ENCODE measurements around the gene FERMT1. TPM values are rescaled to one million over a fixed set of nuclear protein-coding genes. Genes with fewer than 3 reads are reported as not detected.

The FERMT1 gene
- total RNA-seq, 1 experiment from 2014 or later: 70.8 TPM

DNA sequence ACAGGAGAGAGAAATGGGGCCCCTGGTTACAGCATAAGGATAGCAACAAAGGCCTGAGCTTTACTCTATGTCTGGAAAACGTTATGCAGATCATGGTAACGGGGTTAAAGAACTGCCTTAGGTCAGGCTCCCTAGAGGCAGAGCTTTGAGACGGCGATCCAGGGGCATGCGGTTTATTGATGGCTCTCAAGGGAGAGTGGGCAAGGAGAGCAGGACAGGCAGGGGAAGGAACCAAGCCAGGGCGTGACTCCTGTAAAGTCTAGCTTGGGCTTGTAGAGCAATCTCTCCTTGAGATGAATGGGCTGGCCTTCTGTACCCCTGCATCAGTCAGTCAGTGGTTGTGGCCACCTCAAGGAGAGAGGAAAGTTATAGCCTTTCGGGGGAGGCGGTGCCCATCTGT, 12.5 kb upstream of the FERMT1 start:
- CTCF ChIA-PET: no interaction called here
- BruUV-seq (replicated peaks): no TSS peak

DNA sequence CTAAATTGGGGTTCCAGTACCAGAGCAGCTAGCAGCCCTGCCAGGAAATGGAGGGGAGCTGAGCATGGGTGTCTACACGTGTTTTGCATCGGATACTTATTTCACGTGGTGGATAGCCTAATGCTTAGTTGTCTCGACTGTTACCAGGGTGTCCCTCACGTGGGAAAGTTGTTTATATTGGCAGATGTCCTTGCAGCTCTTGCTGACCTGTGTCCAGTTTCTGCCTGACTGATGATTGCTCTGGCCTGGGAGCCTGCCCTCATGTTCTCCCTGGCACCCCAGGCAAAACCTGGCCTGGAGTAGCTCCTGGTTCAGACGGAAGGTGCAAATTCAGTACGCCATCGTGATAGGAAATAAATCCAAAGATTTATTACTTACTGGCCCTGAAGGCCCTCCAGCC, 11.8 kb upstream of the FERMT1 start:
- intact Hi-C loops (cut with micrococcal nuclease): no loop called here
- Histone ChIP-seq H3K4me1 (ENCODE audit: insufficient read depth, low read length) (no peaks in the 10 kb centered on the region), H3K9me2 (replicated peaks; ENCODE audit: low read length) (no peaks in the 10 kb centered on the region), H3K27me3 (ENCODE audit: low read length) (peaks cover 35% of the 10 kb centered on the region), H3F3A (ENCODE audit: low read length, unreplicated experiment) (no peaks in the 10 kb centered on the region), H2AFZ (ENCODE audit: low read length) (no peak overlapping the region), H4K20me1 (ENCODE audit: low read length) (no peaks in the 10 kb centered on the region), H3K79me2 (ENCODE audit: low read length) (no peaks in the 10 kb centered on the region), H3K27ac (ENCODE audit: low read length) (no peak overlapping the region), H3K36me3 (ENCODE audit: low read depth, low read length) (no peaks in the 10 kb centered on the region), H3K4me3 (ENCODE audit: low read length) (no peak overlapping the region), H3K9me3 (ENCODE audit: low read length) (no peaks in the 10 kb centered on the region), H3K9ac (ENCODE audit: low read length) (no peak overlapping the region), H3K4me2 (ENCODE audit: low read length) (no peak overlapping the region)
- ChIA-PET CTCF (no interaction called here), POLR2A (ENCODE audit: unreplicated experiment) (no interaction called here)
- ATAC-seq (no peak), DNase-seq (no peak)
- TF ChIP-seq EZH2 (IDR thresholded peaks at IDR 0.05; ENCODE audit: low read length, unreplicated experiment) (no peak), EZH2phosphoT487 (IDR thresholded peaks at IDR 0.05; ENCODE audit: borderline replicate concordance, low read length) (no peak), CTCF (conservative IDR thresholded peaks at IDR 0.05; ENCODE audit: low read depth, low read length) (no peak)
- BruUV-seq (replicated peaks): no TSS peak

More for the DNA sequence above, 12.5 kb upstream of the FERMT1 start:
- DNase-seq (no peak), ATAC-seq (no peak)
- H3K4me1 ChIP-seq (ENCODE audit: insufficient read depth, low read length): no peaks in the 10 kb centered on the region
- POLR2A ChIA-PET (ENCODE audit: unreplicated experiment): no interaction called here
- no peaks in the 10 kb centered on the region for H3K9me2 ChIP-seq (replicated peaks; ENCODE audit: low read length)
- H3K4me3 ChIP-seq (ENCODE audit: low read length): no peak overlapping the region
- H4K20me1 ChIP-seq (ENCODE audit: low read length): no peaks in the 10 kb centered on the region
- no peak overlapping the region for H3K27ac ChIP-seq (ENCODE audit: low read length)
- H3K27me3 ChIP-seq (ENCODE audit: low read length): peaks cover 35% of the 10 kb centered on the region
- TF ChIP-seq EZH2phosphoT487 (IDR thresholded peaks at IDR 0.05; ENCODE audit: borderline replicate concordance, low read length) (no peak), EZH2 (IDR thresholded peaks at IDR 0.05; ENCODE audit: low read length, unreplicated experiment) (no peak), CTCF (conservative IDR thresholded peaks at IDR 0.05; ENCODE audit: low read depth, low read length) (no peak)
- H3K9me3 ChIP-seq (ENCODE audit: low read length): no peaks in the 10 kb centered on the region
- no peak overlapping the region for H3K9ac ChIP-seq (ENCODE audit: low read length)
- no peaks in the 10 kb centered on the region for H3K36me3 ChIP-seq (ENCODE audit: low read depth, low read length)
- H3K79me2 ChIP-seq (ENCODE audit: low read length): no peaks in the 10 kb centered on the region
- no peak overlapping the region for H2AFZ ChIP-seq (ENCODE audit: low read length)
- no peak overlapping the region for H3K4me2 ChIP-seq (ENCODE audit: low read length)
- no peaks in the 10 kb centered on the region for H3F3A ChIP-seq (ENCODE audit: low read length, unreplicated experiment)
- intact Hi-C loops (cut with micrococcal nuclease): no loop called here

DNA sequence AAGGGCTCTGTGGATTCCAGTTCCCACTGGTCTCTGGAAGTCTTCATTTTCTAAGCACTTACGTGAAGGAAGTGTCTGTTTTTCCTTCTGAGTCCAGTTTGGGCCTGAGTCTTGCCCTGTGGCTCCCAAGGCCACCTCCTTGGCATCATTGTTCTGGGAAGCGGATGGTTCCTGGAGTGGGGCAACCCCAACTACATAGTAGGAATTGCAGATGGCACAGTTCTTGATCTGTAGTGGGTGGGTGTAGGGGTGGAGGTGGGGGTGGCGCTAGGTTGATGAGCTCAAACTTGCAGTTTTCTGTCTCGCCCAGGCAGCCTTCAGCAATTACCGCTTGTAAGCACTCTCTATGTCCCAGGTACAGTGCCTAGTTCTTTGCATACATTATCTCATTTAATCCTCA, 7.2 kb upstream of the FERMT1 start:
- Histone ChIP-seq H3F3A (ENCODE audit: low read length, unreplicated experiment) (no peaks in the 10 kb centered on the region), H2AFZ (ENCODE audit: low read length) (no peak overlapping the region), H4K20me1 (ENCODE audit: low read length) (no peaks in the 10 kb centered on the region), H3K9me3 (ENCODE audit: low read length) (no peaks in the 10 kb centered on the region), H3K79me2 (ENCODE audit: low read length) (no peaks in the 10 kb centered on the region), H3K9me2 (replicated peaks; ENCODE audit: low read length) (no peaks in the 10 kb centered on the region), H3K4me2 (ENCODE audit: low read length) (no peak overlapping the region), H3K36me3 (ENCODE audit: low read depth, low read length) (no peaks in the 10 kb centered on the region), H3K27me3 (ENCODE audit: low read length) (no peaks in the 10 kb centered on the region), H3K9ac (ENCODE audit: low read length) (no peak overlapping the region), H3K27ac (ENCODE audit: low read length) (no peak overlapping the region), H3K4me3 (ENCODE audit: low read length) (no peak overlapping the region), H3K4me1 (ENCODE audit: insufficient read depth, low read length) (no peaks in the 10 kb centered on the region)
- intact Hi-C loops (cut with micrococcal nuclease): no loop called here
- ATAC-seq (no peak), DNase-seq (no peak)
- TF ChIP-seq CTCF (conservative IDR thresholded peaks at IDR 0.05; ENCODE audit: low read depth, low read length) (no peak), EZH2 (IDR thresholded peaks at IDR 0.05; ENCODE audit: low read length, unreplicated experiment) (no peak), EZH2phosphoT487 (IDR thresholded peaks at IDR 0.05; ENCODE audit: borderline replicate concordance, low read length) (no peak)
- POLR2A ChIA-PET (ENCODE audit: unreplicated experiment): no interaction called here
- BruUV-seq (replicated peaks): no TSS peak
- CTCF ChIA-PET: no interaction called here

Data from PC-3 (cell line).